Mammary epithelial cell (primary cell): ENCODE measurements around the gene KRTAP2-1.

Experiments
- EZH2 ChIP-seq: IDR thresholded peaks from 2 replicates; pipeline ENCODE4 v1.6.1; 2012; ENCODE audit warnings: low read length, inconsistent platforms, borderline replicate concordance
- TF ChIP-seq, protein P1 (sequence below), 2 donors: IDR thresholded peaks in 1 of 2; conservative IDR thresholded peaks in 1 of 2; 2 replicates each; pipeline ENCODE4 v1.5.1; 2011 to 2012; ENCODE audit warnings: inconsistent platforms in 2 of 2, low read length in 2 of 2, mild to moderate bottlenecking in 2 of 2, control low read depth in 1 of 2, low read depth in 1 of 2; ENCODE audit not compliant: insufficient read depth in 1 of 2; ENCODE audit errors: extremely low read depth in 1 of 2

- TF ChIP-seq EZH2 = no peak
- TF ChIP-seq, protein P1, sequence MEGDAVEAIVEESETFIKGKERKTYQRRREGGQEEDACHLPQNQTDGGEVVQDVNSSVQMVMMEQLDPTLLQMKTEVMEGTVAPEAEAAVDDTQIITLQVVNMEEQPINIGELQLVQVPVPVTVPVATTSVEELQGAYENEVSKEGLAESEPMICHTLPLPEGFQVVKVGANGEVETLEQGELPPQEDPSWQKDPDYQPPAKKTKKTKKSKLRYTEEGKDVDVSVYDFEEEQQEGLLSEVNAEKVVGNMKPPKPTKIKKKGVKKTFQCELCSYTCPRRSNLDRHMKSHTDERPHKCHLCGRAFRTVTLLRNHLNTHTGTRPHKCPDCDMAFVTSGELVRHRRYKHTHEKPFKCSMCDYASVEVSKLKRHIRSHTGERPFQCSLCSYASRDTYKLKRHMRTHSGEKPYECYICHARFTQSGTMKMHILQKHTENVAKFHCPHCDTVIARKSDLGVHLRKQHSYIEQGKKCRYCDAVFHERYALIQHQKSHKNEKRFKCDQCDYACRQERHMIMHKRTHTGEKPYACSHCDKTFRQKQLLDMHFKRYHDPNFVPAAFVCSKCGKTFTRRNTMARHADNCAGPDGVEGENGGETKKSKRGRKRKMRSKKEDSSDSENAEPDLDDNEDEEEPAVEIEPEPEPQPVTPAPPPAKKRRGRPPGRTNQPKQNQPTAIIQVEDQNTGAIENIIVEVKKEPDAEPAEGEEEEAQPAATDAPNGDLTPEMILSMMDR (conservative IDR thresholded peaks at IDR 0.05 in 1 of 2, IDR thresholded peaks at IDR 0.05 in 1 of 2; ENCODE audit: extremely low read depth in 1 of 2, insufficient read depth in 1 of 2, low read depth in 1 of 2, low read length in 2 of 2) = no peak
Observed at GRCh38 chr17:41004397-41004796, 42.7 kb downstream of the KRTAP2-1 start.
